HFF-Myc (cell line): ENCODE results near the gene DUSP10.

ENCODE experiments used
- DNase-seq: peaks from one replicate; pipeline ENCODE4 v3.0.0-alpha.2; 2011; ENCODE audit warnings: low read depth; ENCODE audit errors: extremely low read depth
- H3K4me3 ChIP-seq: replicated peaks from 2 replicates; pipeline ENCODE4 v1.5.1; 2011; ENCODE audit warnings: low read depth, mild to moderate bottlenecking, control low read depth, low read length
- CTCF ChIP-seq: IDR thresholded peaks from 2 replicates; pipeline ENCODE4 v1.5.1; 2012; ENCODE audit warnings: mild to moderate bottlenecking, low read depth, low read length, control low read depth; ENCODE audit errors: missing control alignments

The DUSP10 gene

GRCh38 chr1:221759436-221759835, 17.5 kb upstream of the DUSP10 start:
- H3K4me3 ChIP-seq, result no peak overlapping the region
- no peak for TF ChIP-seq CTCF
- DNase-seq, result no peak

GRCh38 chr1:221758455-221758854, 16.6 kb upstream of the DUSP10 start:
- H3K4me3 ChIP-seq, result no peak overlapping the region
- no peak for DNase-seq
- TF ChIP-seq CTCF, result no peak

- H3K4me3 ChIP-seq, result no peak overlapping the region
- TF ChIP-seq CTCF, result no peak
- DNase-seq, result no peak
These were observed 15.1 kb upstream of the DUSP10 start for GRCh38 chr1:221756830-221757551.

- DNase-seq, result no peak
- no peak overlapping the region for H3K4me3 ChIP-seq
- no peak for TF ChIP-seq CTCF
These were observed 11.9 kb upstream of the DUSP10 start for GRCh38 chr1:221753828-221754188.

- no peak overlapping the region for H3K4me3 ChIP-seq
- no peak for DNase-seq
- no peak for TF ChIP-seq CTCF
These were observed 9.5 kb upstream of the DUSP10 start for GRCh38 chr1:221751226-221751887.

- no peak overlapping the region for H3K4me3 ChIP-seq
- no peak for DNase-seq
- no peak for TF ChIP-seq CTCF
These were observed 7.1 kb upstream of the DUSP10 start for GRCh38 chr1:221748981-221749380.

GRCh38 chr1:221747839-221748238, 6.0 kb upstream of the DUSP10 start:
- H3K4me3 ChIP-seq, result no peak overlapping the region
- TF ChIP-seq CTCF, result no peak
- DNase-seq, result no peak
